IPS-18c (cell line): ENCODE measurements around the gene ZFR.

Source experiments
- H3K4me3 ChIP-seq: 2 replicates; pipeline ENCODE4 v1.7.0; 2013; ENCODE audit warnings: low read depth, mild to moderate bottlenecking, low read length, moderate library complexity; ENCODE audit not compliant: insufficient read depth
- H3K9me3 ChIP-seq: one replicate; pipeline ENCODE4 v1.6.1; 2013; ENCODE audit warnings: mild to moderate bottlenecking, low read length, moderate library complexity; ENCODE audit not compliant: control insufficient read depth, insufficient read depth

Gene ZFR

DNA sequence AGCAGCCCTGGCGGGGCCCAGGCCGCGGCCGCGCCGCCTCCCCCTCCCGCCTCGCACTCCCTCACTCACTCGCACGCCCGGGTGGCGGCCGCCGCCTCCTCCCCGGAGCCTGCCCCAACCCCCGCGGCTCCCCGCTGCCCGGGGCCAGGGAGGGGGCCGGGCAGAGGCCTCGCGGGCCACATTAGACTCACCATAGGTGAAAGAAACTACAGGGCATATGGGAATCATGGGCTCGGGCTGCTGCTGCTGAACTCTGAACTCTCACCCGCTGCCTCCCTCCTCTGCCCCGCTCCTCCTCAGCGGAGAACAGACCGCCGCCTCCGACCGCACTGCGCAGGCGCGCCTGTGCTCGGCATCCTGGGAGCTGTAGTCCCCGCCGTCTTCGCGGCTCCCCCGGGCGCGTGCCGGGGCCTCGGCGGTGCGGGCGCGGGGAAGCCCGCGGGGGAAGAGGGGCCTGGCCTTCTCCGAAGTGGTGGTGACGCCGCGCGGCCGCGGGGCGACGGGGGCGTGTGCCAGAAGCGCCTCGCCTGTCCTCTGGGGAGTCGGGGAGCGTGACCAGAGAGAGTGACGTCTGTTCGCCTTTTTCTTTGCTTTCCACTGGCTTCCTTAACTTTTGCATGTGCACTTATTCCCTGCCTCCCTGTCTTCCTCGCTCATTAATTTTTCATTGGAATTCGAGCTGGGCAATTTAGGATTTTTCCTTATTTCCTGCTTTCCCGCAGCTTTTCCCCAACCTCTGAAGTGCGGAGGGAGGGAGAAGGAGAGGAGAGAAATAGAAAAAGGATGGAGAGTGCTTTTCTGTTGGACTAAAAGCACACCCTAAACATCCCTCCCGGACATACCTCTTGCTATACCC is at the start of gene ZFR:
ZFR (minus strand) TSS at position 310 of the 856 bp plus-strand sequence; CDS start at position 228, 82 bp downstream.
- Histone ChIP-seq H3K9me3 (peaks cover 3% of the 10 kb centered on the region), H3K4me3 (peak within 1 kb of the TSS; percentile 79)

DNA sequence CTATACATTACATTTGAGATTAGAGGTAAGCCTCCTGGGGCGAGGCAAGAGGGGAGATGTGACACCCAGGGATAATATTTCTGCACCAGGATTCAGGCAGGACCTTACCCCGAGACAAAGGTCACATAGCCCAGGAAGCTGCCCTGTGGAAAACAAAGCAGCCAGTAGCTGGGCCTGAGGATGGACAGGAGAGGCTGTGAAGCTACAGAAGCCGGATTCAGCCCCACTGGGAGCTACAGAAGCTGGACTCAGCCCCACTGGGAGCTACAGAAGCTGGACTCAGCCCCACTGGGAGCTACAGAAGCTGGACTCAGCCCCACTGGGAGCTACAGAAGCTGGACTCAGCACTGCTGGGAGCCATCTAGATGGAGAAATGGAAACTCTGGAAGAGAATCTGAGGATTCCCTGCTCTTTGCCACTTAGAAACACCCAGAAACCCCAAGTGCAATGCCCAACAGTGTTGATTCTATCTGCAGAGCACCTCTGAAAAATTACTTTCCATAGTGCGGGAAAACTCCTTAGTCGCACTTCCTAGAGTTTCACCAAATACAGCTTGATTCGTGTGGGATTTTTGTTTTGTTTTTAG is 46.5 kb upstream of the ZFR start:
- no peak overlapping the region for H3K4me3 ChIP-seq
- H3K9me3 ChIP-seq, result no peaks in the 10 kb centered on the region

DNA sequence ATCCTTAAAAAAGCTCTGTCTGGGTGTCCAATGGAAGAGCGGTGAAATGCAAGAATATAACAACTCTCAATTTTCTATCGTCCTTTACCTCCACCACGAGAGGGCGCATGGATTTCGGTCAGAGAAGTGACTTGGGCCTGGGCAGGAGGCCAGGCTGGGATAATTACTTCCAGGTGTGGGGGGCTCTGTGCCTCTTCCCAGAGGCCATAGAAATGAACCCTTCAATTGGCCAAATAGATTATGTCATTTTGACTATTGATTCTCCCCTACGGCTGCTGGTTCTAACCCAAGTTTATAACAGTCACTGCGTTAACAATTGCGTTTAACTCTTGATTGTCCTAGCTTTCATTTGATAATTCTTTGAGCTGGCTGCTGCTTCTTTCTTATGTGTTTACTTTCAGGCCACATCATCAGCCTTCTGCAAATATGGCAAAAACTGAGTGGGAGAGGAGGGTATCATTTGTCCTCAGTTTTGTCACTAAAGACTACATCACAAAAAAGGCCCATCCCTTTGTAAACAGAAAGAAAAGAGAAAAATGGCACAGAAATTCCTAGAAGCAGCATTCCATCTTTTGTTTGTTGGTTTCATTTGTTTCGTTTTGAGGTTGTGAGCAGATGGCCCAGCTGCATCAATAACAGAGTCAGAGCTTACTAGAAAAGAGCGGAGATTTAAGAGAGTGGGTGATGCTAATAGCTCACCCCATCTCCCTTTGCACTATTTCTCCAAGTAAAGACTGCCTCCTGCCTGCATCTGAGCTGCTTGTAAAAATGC is 45.4 kb upstream of the ZFR start:
- Histone ChIP-seq H3K9me3 (no peaks in the 10 kb centered on the region), H3K4me3 (no peak overlapping the region)

DNA sequence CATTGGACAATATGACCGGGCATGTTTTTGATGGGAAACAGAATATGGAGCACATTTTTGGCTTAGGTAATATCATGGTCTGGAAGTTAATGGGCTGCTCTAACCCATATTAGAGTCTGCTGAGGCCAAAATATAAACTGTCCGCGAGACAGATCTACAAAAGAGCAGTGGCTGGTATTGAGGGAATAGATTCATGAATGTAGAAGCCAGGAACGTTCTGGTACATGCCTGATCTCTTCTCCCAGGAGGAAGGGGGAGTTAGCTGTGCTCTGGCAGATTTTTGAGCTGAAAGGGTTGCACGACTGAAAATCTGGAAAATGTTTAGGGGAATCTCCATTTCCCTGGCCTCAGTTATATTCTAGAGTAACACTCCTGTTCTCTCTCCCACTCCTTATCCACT is 42.9 kb upstream of the ZFR start:
- Histone ChIP-seq H3K9me3 (no peaks in the 10 kb centered on the region), H3K4me3 (no peak overlapping the region)

DNA sequence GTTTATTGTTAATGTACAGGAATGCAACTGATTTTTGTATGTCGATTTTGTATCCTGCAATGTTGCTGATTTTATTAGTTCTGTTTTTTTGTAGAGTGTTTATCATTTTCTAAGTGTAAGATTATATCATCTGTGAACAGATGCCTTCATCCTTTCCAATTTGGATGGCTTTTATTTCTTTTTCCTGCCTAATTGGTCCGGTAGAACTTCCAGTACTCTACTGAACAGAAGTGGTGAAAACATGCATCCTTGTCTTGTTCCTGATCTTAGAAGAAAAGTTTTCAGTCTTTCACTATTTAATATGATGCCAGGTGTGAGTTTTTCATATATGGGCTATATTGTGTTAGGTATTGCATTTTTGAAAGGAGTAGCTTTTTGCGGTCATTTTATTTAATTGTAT is 42.5 kb upstream of the ZFR start:
- H3K4me3 ChIP-seq, result no peak overlapping the region
- no peaks in the 10 kb centered on the region for H3K9me3 ChIP-seq

DNA sequence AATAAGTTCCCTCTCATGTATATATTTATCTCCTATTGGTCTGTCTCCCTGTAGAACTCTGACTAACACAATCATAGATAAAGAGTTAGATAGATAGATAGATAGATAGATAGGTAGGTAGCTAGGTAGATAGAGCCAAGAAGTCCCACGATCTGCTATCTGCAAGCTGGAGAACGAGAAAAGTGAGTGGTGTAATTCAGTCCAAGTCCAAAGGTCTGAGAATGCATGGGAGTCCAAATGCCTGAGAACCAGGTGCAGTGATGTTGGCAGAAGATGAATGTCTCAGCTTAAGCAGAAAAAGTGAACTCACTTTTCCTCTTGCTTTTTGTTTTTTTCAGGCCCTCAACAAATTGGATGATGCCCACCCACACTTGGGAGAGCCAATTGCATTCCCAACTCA is 37.7 kb upstream of the ZFR start:
- Histone ChIP-seq H3K9me3 (no peaks in the 10 kb centered on the region), H3K4me3 (no peak overlapping the region)

DNA sequence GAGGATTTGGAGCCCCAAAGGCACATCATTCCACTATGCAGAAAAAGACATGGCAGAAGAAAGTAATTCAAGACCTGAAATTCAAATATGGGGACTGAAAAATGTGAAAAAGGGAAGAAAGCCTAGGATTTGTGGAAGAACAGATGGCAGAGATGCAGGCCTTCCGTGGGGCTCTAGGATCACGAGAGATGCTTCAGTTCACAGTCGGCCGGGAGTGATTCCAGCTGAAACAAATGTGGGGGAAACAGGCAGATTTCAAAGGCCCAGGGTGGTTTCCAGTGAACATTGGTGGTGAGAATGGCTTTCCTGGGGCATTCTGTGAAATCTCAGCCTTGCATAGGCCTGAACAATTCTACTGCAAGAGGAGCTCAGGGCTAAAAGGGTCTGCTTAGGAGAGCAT is 34.6 kb upstream of the ZFR start:
- no peak overlapping the region for H3K4me3 ChIP-seq

DNA sequence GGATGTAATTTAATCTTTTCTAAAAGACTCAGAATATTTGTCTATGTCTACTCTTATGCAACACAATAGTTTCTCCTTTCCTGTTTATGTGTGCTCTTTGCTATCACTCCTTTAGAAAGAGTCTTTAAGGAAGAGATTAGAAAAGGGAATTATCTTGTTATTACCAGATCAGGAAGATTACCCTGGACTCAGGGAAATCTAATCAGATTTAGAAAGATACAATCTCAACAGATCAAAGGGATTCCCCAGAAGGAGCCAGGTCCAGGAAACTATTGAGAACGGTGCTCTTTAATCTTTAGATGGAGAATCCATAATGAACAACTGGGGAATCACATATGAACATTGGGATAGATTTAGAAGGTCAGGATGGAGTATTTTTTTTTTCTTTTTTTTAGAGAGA is 32.4 kb upstream of the ZFR start:
- Histone ChIP-seq H3K4me3 (no peak overlapping the region), H3K9me3 (no peaks in the 10 kb centered on the region)

More for the DNA sequence above, 34.6 kb upstream of the ZFR start:
- no peaks in the 10 kb centered on the region for H3K9me3 ChIP-seq

DNA sequence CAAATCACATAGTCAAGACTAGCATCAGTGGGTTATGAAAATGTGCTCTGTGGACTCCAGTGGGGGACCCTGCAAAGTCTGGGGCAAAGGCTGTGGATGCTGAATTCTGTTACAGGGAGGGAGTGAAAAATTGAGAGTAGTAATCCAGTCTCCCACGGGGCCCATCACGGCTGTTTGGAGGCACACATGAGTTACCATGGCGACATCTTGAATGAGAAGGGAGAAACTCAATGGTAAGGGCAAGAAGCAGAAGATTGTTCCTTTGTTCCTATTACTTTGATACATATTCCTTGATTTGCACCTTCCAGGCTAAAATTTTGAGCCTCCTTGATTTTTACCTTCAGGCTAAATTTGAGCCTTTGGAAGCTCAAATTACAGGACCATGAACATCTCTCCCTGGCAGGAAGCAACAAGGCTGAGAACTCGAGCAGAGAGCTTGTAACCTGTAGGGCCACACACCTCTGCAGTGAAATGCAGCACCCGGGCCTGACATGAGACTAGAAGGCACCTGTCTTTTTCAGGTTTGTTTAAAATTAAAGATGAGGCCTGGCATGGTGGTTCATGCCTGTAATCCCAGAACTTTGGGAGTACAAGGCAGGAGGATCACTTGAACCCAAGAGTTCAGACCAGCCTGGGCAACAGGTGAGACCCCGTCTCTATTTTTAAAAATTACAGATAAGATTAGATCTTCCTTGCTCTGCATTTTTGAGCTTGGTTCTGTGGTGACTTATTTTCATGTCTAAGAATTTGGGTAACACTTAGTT is 31.0 kb upstream of the ZFR start:
- no peaks in the 10 kb centered on the region for H3K9me3 ChIP-seq
- H3K4me3 ChIP-seq, result no peak overlapping the region

DNA sequence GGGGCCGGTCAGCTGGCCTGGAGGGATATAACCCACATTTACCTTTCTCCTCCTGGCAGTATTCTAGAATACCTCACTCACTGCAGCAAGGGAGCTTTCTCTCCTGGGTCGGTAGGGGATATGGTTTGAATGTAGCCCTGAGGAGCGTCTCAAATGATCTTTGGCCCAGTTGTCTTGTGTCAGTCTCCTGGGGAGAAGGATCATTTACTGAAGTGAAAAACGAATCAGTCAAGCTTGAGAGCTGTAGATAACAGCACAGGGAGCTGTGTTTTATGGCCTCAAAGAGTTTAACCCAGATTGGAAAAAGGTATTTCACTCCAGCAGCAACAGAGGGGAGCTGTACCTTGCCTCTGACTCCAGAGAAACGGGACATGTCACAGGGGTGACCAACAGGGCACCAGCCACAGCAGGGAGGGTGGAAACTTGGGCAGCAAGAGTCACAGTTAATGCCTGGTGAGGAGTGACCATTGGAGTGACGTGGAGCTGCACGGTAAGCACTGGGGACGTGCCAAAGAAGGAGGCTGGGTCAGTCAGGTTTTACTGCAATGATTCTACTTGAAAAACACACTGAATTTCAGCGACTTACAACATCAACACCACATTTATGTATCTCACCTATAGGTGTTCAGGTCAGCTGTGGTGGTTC is 29.8 kb upstream of the ZFR start:
- no peak overlapping the region for H3K4me3 ChIP-seq
- H3K9me3 ChIP-seq, result no peaks in the 10 kb centered on the region

DNA sequence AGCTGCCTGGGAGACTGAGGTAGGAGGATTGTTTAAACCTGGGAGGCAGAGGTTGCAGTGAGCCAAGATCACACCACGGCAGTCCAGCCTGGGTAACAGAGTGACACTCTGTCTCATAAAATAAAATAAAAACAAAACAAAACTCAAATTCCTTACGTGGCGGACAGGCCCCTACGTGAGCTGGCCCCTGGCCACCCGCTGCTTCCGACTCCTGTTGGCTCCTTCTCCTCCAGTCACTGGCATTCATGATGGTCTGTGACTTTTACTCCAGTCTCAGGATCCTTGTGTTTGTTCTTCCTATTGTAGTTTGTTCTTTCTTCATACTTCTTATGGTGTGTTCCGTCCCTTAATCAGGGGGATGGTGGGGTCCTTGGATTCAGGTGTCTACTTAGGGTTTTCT is 28.5 kb upstream of the ZFR start:
- no peaks in the 10 kb centered on the region for H3K9me3 ChIP-seq
- H3K4me3 ChIP-seq, result no peak overlapping the region

DNA sequence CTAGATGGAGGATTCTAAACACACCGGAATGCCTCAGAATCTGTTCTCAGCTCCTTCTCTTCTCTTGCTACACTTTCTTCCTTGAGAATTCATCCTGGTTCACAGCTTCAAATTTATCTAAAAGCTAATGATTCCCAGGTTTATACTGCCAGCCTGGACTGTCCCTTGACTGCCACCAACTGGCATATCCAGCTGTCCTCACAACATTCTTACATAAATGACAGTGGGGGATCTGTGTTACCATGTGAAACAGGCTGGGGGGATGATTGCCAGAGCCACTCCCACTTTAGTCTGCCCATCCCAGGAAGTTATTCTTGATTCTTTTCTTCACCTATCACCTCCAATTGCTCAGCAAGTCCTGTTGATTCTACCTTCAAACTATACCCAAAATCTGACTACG is 27.2 kb upstream of the ZFR start:
- Histone ChIP-seq H3K9me3 (no peaks in the 10 kb centered on the region), H3K4me3 (no peak overlapping the region)

DNA sequence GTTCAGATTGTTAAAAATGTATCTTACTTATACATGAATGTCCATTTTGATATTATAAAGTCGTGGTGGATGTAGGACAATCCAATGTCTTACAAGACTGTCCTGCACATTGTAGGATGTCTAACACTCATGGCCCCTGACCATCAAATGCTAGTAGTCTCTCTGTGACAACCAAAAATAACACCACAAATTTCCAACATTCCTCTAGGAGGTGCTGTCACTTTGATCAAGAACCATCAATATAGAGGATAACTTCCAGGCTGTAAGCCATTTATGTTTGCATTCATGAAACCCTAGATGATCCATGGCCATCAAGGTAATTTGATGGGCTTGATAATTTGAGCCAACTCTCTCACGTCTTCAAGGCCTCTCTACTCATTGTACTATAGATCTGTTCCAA is 20.5 kb upstream of the ZFR start:
- no peak overlapping the region for H3K4me3 ChIP-seq
- H3K9me3 ChIP-seq, result no peaks in the 10 kb centered on the region

DNA sequence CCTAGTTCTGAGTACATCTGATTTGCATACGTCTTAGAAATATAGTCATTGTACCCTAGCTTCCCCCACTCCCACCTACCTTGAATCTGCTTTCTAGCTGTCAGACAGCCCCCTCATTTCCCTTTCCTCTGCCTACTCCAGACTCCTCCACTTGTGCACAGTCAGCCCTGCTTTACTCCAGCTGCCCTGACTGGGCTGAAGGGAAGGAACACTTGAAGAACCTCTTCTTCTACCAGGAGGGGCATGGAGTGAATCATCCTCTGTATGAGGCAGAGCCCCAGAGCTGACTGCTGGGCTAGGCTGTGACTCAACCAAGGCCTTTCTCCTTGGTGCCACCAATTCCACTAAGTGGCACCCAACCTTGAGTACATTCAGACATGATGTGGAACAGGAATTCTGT is 18.1 kb upstream of the ZFR start:
- no peak overlapping the region for H3K4me3 ChIP-seq
- H3K9me3 ChIP-seq, result no peaks in the 10 kb centered on the region

DNA sequence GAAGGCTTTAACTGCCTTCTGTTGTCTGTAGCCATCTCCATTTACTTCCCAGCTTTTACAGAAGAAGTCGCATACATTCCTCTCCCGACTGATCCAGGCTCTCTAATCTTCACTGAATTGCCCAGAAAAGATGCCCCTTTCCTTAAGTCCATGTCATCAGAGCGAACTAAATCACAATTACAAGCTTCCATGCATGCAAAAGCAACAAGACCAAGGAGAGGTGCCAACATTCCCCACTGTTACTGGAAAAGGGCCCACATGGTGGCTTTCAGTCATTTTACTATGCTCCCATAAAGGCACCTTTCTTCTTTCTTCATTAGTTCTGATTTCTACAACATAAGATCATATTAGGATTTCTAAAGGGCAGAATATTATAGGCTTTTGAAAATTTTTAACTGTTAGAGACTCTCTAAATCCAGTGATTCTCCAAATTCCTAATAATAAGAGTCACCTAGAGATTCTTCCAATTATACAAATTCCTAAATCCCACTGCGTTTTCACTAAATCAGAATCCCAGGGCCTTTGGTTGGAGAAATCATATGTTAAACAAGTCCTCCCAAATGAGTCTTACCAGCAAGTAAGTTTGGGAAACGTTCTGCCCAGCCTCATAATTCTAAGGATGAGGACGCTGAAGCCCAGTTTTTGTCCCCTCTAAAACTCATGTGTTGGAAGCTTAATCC is 17.0 kb upstream of the ZFR start:
- H3K4me3 ChIP-seq, result no peak overlapping the region
- no peaks in the 10 kb centered on the region for H3K9me3 ChIP-seq

DNA sequence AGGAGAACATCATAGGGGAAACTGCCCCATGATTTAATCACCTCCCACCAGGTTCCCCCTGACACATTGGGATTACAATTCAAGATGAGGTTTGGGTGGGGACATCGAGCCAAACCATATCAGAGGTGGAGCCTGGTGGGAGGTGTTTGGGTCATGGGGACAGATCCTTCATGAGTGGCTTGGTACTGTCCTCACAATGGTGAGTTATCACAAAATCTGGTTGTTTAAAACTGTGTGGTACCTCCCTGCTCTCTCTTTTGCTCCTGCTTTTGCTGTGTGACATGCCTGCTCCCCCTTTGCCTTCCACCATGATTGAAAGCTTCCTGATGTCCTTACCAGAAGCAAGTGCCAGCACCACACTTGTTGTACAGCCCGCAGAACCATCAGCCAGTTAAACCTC is 16.2 kb upstream of the ZFR start:
- H3K4me3 ChIP-seq, result no peak overlapping the region
- H3K9me3 ChIP-seq, result no peaks in the 10 kb centered on the region
